GM23338 (cell line): Measurements from ENCODE around the gene FCRL5. TPM values are rescaled to one million over a fixed set of nuclear protein-coding genes. Genes with fewer than 3 reads are reported as not detected.

Experiments
- ATAC-seq: fragments of 200-7000 bp; cut with Tn5 transposase; 3 replicates; pipeline ENCODE4 v1.9.1; 2020
- DNase-seq: peaks from one replicate; pipeline ENCODE4 v3.0.0-alpha.2; 2015; ENCODE audit warnings: low spot score
- H2AFZ ChIP-seq: fragments of 200-600 bp; sonication (generic); 2 replicates; pipeline ENCODE4 v1.8.0; 2016; ENCODE audit warnings: antibody characterized with exemption, mild to moderate bottlenecking, moderate library complexity
- H3F3A ChIP-seq: fragments of 200-600 bp; sonication (generic); replicated peaks from 2 replicates; pipeline ENCODE4 v1.8.0; 2017; ENCODE audit warnings: antibody characterized with exemption, mixed run types, low read depth
- H3K27ac ChIP-seq: fragments of 200-600 bp; sonication (generic); 2 replicates; pipeline ENCODE4 v1.6.1; 2016; ENCODE audit warnings: low read depth
- H3K27me3 ChIP-seq: fragments of 200-600 bp; sonication (generic); 2 replicates; pipeline ENCODE4 v1.8.0; 2016; ENCODE audit warnings: mild to moderate bottlenecking, mixed run types, moderate library complexity; ENCODE audit not compliant: insufficient read depth
- H3K36me3 ChIP-seq: fragments of 200-600 bp; sonication (generic); 2 replicates; pipeline ENCODE4 v1.8.0; 2016; ENCODE audit warnings: mild to moderate bottlenecking; ENCODE audit not compliant: insufficient read depth
- H3K4me1 ChIP-seq: fragments of 200-600 bp; sonication (generic); 2 replicates; pipeline ENCODE4 v1.8.0; 2016; ENCODE audit warnings: mild to moderate bottlenecking, moderate library complexity; ENCODE audit not compliant: insufficient read depth
- H3K4me2 ChIP-seq: fragments of 200-600 bp; sonication (generic); 2 replicates; pipeline ENCODE4 v1.7.1; 2017; ENCODE audit warnings: mixed run types
- H3K4me3 ChIP-seq: fragments of 200-600 bp; sonication (generic); 2 replicates; pipeline ENCODE4 v1.6.1; 2016; ENCODE audit warnings: mixed run types
- H3K79me2 ChIP-seq: fragments of 200-600 bp; sonication (generic); replicated peaks from 2 replicates; pipeline ENCODE4 v1.8.0; 2017; ENCODE audit warnings: mild to moderate bottlenecking; ENCODE audit not compliant: insufficient read depth
- H3K9me2 ChIP-seq: fragments of 200-600 bp; sonication (generic); 2 replicates; pipeline ENCODE4 v1.8.0; 2017; ENCODE audit not compliant: insufficient read depth
- H4K20me1 ChIP-seq: fragments of 200-600 bp; sonication (generic); replicated peaks from 2 replicates; pipeline ENCODE4 v1.8.0; 2017; ENCODE audit warnings: mild to moderate bottlenecking; ENCODE audit not compliant: insufficient read depth
- H3K27ac Mint-ChIP-seq: 2 replicates; pipeline ENCODE4 v1.8.0; 2020; ENCODE audit warnings: inconsistent platforms, mild to moderate bottlenecking, moderate library complexity, mixed read lengths
- H3K27me3 Mint-ChIP-seq: 3 replicates; pipeline ENCODE4 v1.8.0; 2022; ENCODE audit warnings: low read depth, mild to moderate bottlenecking, moderate library complexity, mixed read lengths, inconsistent platforms; ENCODE audit not compliant: insufficient read depth, poor library complexity
- H3K36me3 Mint-ChIP-seq: 3 replicates; pipeline ENCODE4 v1.8.0; 2021; ENCODE audit warnings: low read depth, mild to moderate bottlenecking, inconsistent platforms, moderate library complexity, mixed read lengths
- H3K4me1 Mint-ChIP-seq: 3 replicates; pipeline ENCODE4 v1.8.0; 2020; ENCODE audit warnings: mild to moderate bottlenecking, inconsistent platforms, mixed read lengths
- H3K4me3 Mint-ChIP-seq: 3 replicates; pipeline ENCODE4 v1.8.0; 2021; ENCODE audit warnings: moderate library complexity, mild to moderate bottlenecking, inconsistent platforms, mixed read lengths
- H3K9me3 Mint-ChIP-seq: 3 replicates; pipeline ENCODE4 v1.8.0; 2020; ENCODE audit warnings: moderate library complexity, mild to moderate bottlenecking, inconsistent platforms, mixed read lengths
- CREB1 ChIP-seq: fragments of 250-450 bp; sonication (Bioruptor Pico); IDR thresholded peaks from 2 replicates; pipeline ENCODE4 v1.5.0; 2020; ENCODE audit warnings: low read depth, mild to moderate bottlenecking, moderate library complexity
- CTCF ChIP-seq, 2 experiments: fragments of 200-600 bp in 1 of 2; sonication (generic) in 1 of 2; conservative IDR thresholded peaks; 2 replicates each; pipeline versions ENCODE4 v1.5.1 to v1.6.1; 2016 to 2017; ENCODE audit warnings: antibody characterized with exemption in 2 of 2, low read depth in 2 of 2, mild to moderate bottlenecking in 2 of 2, moderate library complexity in 1 of 2
- ETS1 ChIP-seq: IDR thresholded peaks from 2 replicates; pipeline ENCODE4 v1.6.1; 2016; ENCODE audit warnings: antibody characterized with exemption
- EZH2 ChIP-seq: fragments of 200-600 bp; sonication (generic); IDR thresholded peaks from one replicate; pipeline ENCODE4 v1.8.0; 2017; ENCODE audit warnings: antibody characterized with exemption, mild to moderate bottlenecking, low read depth; ENCODE audit not compliant: unreplicated experiment
- EZH2phosphoT487 ChIP-seq: fragments of 200-600 bp; sonication (generic); IDR thresholded peaks from one replicate; pipeline ENCODE4 v1.8.1; 2018; ENCODE audit warnings: antibody characterized with exemption; ENCODE audit not compliant: unreplicated experiment
- JUNB ChIP-seq: IDR thresholded peaks from one replicate; pipeline ENCODE4 v1.6.1; 2016; ENCODE audit warnings: antibody characterized with exemption; ENCODE audit not compliant: unreplicated experiment
- NANOG ChIP-seq: IDR thresholded peaks from 2 replicates; pipeline ENCODE4 v1.6.1; 2016; ENCODE audit warnings: antibody characterized with exemption, borderline replicate concordance
- POLR2AphosphoS5 ChIP-seq: IDR thresholded peaks from 2 replicates; pipeline ENCODE4 v1.6.1; 2016; ENCODE audit warnings: antibody characterized with exemption, low read depth
- REST ChIP-seq: IDR thresholded peaks from one replicate; pipeline ENCODE4 v1.6.1; 2018; ENCODE audit warnings: antibody characterized with exemption; ENCODE audit not compliant: unreplicated experiment
- STAT1 ChIP-seq: IDR thresholded peaks from one replicate; pipeline ENCODE4 v1.6.1; 2016; ENCODE audit warnings: antibody characterized with exemption; ENCODE audit not compliant: unreplicated experiment
- ZNF114 ChIP-seq: fragments of 250-450 bp; sonication (Bioruptor Pico); IDR thresholded peaks from 2 replicates; pipeline ENCODE4 v1.5.0; 2020; ENCODE audit warnings: mild to moderate bottlenecking, moderate library complexity
- ZNF331 ChIP-seq: fragments of 250-450 bp; sonication (Bioruptor Pico); IDR thresholded peaks from 2 replicates; pipeline ENCODE4 v1.5.0; 2020; ENCODE audit warnings: low read depth, mild to moderate bottlenecking, moderate library complexity
- ZNF462 ChIP-seq: fragments of 250-450 bp; sonication (Bioruptor Pico); IDR thresholded peaks from 2 replicates; pipeline ENCODE4 v1.5.0; 2020; ENCODE audit warnings: mild to moderate bottlenecking, moderate library complexity
- polyA plus RNA-seq: library from polyadenylated mRNA; unstranded; fragments of >200 nt; fragmentation: Nextera tagmentation; extraction: Ambion mirVana; gene quantifications from 2 replicates; pipeline ENCODE4 v1.2.1, GENCODE V29; 2016
- total RNA-seq: library from RNA; depleted of rRNA; stranded (reverse); fragments of >200 nt; shearing (Covaris generic); gene quantifications from 2 replicates; pipeline ENCODE4 v1.2.3, GENCODE V29; 2014

Gene FCRL5
- total and polyA plus RNA-seq, 2 experiments from 2014 or later, result 0.79 to 2.8 TPM

GRCh38 chr1:157580828-157581210 lies 28.5 kb upstream of the FCRL5 start:
- Histone ChIP-seq H3K36me3 (no peaks in the 10 kb centered on the region), H3K79me2 (no peaks in the 10 kb centered on the region), H4K20me1 (no peaks in the 10 kb centered on the region), H3K27ac (no peak overlapping the region), H3K4me1 (no peaks in the 10 kb centered on the region), H2AFZ (no peak overlapping the region), H3K27me3 (no peaks in the 10 kb centered on the region), H3K9me2 (peaks cover 10% of the 10 kb centered on the region; the same call in 1 of the 2 replicates), H3F3A (no peaks in the 10 kb centered on the region), H3K4me3 (no peak overlapping the region), H3K4me2 (no peak overlapping the region)
- no peak overlapping the region for H3K27ac Mint-ChIP-seq
- peaks cover 3% of the 10 kb centered on the region for H3K27me3 Mint-ChIP-seq
- no peaks in the 10 kb centered on the region; the same call in 1 of the 3 replicates for H3K4me1 Mint-ChIP-seq
- H3K36me3 Mint-ChIP-seq, result no peaks in the 10 kb centered on the region
- H3K9me3 Mint-ChIP-seq, result no peaks in the 10 kb centered on the region; the same call in 2 of the 3 replicates
- H3K4me3 Mint-ChIP-seq, result no peak overlapping the region
- TF ChIP-seq ZNF331 (CRISPR knock-in tag), result no peak
- TF ChIP-seq NANOG, result no peak
- no peak for TF ChIP-seq POLR2AphosphoS5
- TF ChIP-seq JUNB, result no peak
- no peak for TF ChIP-seq ZNF462
- TF ChIP-seq REST, result no peak
- TF ChIP-seq CREB1 (CRISPR knock-in tag), result no peak
- TF ChIP-seq EZH2phosphoT487, result no peak
- TF ChIP-seq ZNF114 (CRISPR knock-in tag), result no peak
- no peak for TF ChIP-seq CTCF (conservative IDR thresholded peaks at IDR 0.05; ENCODE audit: low read depth in 2 of 2)
- no peak for TF ChIP-seq ETS1
- no peak for TF ChIP-seq STAT1
- no peak for TF ChIP-seq EZH2
- no peak for DNase-seq
- no peak for ATAC-seq
